ENCODE measurements around the gene ANKRD6. TPM values are rescaled to one million over a fixed set of nuclear protein-coding genes. Genes with fewer than 3 reads are reported as not detected.

ANKRD6 gene
- total RNA-seq, 1 donor from 2014 or later: 13.5 TPM

DNA sequence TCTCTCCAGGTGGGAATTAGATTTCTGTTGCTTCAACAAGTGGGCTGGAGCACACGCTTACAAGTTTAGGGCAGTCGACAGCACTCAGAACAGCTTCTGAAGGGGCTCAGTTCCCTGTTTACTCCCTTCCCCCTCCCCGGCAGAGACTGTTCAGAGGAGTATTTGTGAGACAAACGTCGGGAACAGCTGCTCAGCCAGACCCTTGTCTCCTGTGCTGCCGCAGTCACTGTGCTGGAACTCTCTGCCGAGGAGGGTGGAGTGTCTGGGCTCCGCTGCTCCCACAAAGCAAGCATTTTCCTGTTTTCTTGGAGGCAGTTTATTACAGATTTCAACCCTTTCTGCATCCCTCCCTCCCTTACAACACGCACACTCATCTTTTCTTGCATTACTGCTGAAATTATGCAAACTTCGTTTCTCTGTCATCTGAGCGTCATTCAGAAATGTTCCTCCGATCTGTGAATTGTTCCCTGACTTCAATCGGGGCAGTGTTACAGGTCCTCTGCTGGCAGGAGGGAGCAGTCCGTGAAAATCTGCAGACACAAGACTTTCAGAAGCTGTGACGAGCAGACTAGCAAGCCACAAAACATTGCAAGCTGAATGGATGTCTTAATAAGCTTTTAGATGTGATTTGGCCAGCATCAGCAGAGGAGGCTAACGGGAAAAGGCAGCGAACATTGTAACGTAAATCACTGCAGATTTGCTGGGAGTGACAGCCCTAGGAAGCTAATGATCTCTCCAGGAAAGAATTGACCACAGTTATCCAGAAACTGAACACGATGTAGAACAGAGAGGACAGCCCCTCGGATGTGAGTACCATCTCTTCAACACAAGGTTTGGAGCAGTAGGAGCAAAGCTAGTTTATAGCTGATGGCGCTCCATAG lies 129.4 kb downstream of the ANKRD6 start:
- H3K4me2 ChIP-seq (ENCODE audit: low read length): peak overlapping the region; percentile 75
- peak overlapping the region; percentile 61 for H3K4me3 Mint-ChIP-seq (ENCODE audit: unreplicated experiment)
- H3K36me3 ChIP-seq (ENCODE audit: insufficient read depth, low read length): no peaks in the 10 kb centered on the region
- peaks cover under 1% of the 10 kb centered on the region for H3K9me3 Mint-ChIP-seq (ENCODE audit: unreplicated experiment)
- TF ChIP-seq CTCF (IDR thresholded peaks at IDR 0.05; ENCODE audit: insufficient read depth, low read depth, low read length) (peak; percentile 4), EZH2 (IDR thresholded peaks at IDR 0.05; ENCODE audit: insufficient read depth, low read length) (no peak)
- no peak overlapping the region for H3K9ac ChIP-seq (ENCODE audit: low read length)
- H3K4me1 Mint-ChIP-seq (ENCODE audit: low read depth, unreplicated experiment): peaks cover 55% of the 10 kb centered on the region
- no peaks in the 10 kb centered on the region for H3K27me3 Mint-ChIP-seq (ENCODE audit: low read depth, unreplicated experiment)
- H3K4me3 ChIP-seq (ENCODE audit: insufficient read depth, low read depth, low read length): no peak overlapping the region
- H3K79me2 ChIP-seq (ENCODE audit: insufficient read depth, low read length): no peaks in the 10 kb centered on the region
- H3K27ac Mint-ChIP-seq (ENCODE audit: unreplicated experiment): no peak overlapping the region
- peaks cover 28% of the 10 kb centered on the region for H3K27me3 ChIP-seq (ENCODE audit: insufficient read depth, low read length)
- H3K4me1 ChIP-seq (ENCODE audit: insufficient read depth, low read length): peaks cover 10% of the 10 kb centered on the region
- H3K9me3 ChIP-seq (ENCODE audit: insufficient read depth, low read depth, low read length): no peaks in the 10 kb centered on the region
- FAIRE-seq (no peak), DNase-seq (ENCODE audit: low read depth) (no peak)
- peaks cover 2% of the 10 kb centered on the region for H3K36me3 Mint-ChIP-seq (ENCODE audit: low read depth, unreplicated experiment)
- H3K27ac ChIP-seq (ENCODE audit: low read depth, low read length): no peak overlapping the region
- peaks cover 6% of the 10 kb centered on the region for H4K20me1 ChIP-seq (ENCODE audit: insufficient read depth, low read length)
- H2AFZ ChIP-seq (ENCODE audit: low read depth, low read length): no peak overlapping the region

DNA sequence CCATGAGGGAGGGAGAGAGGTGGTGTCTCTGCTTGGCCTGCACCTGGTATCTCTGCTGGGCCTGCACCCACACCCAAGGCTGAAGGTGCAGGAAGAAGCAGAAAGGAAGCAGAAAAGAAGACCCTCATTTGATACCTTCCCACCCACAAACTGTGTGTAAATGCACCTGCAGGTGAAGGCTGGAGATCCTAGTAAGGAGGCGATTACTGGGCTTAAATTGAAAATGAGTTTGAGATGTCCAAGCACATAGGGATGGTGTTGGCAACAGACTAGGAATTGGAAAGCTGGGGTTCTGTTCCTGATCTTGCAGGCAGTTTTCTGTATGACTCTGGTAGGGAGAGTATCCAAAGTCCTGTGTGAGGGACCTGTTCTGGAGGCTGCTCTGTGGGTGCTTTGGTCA lies 130.9 kb downstream of the ANKRD6 start:
- no peaks in the 10 kb centered on the region for H3K27me3 Mint-ChIP-seq (ENCODE audit: low read depth, unreplicated experiment)
- Histone ChIP-seq H3K4me1 (ENCODE audit: insufficient read depth, low read length) (peaks cover 10% of the 10 kb centered on the region), H3K27ac (ENCODE audit: low read depth, low read length) (no peak overlapping the region), H3K4me2 (ENCODE audit: low read length) (no peak overlapping the region), H3K4me3 (ENCODE audit: insufficient read depth, low read depth, low read length) (no peak overlapping the region), H4K20me1 (ENCODE audit: insufficient read depth, low read length) (peaks cover 6% of the 10 kb centered on the region), H3K36me3 (ENCODE audit: insufficient read depth, low read length) (no peaks in the 10 kb centered on the region), H3K27me3 (ENCODE audit: insufficient read depth, low read length) (peaks cover 29% of the 10 kb centered on the region), H2AFZ (ENCODE audit: low read depth, low read length) (no peak overlapping the region), H3K79me2 (ENCODE audit: insufficient read depth, low read length) (no peaks in the 10 kb centered on the region), H3K9me3 (ENCODE audit: insufficient read depth, low read depth, low read length) (no peaks in the 10 kb centered on the region), H3K9ac (ENCODE audit: low read length) (no peak overlapping the region)
- TF ChIP-seq EZH2 (IDR thresholded peaks at IDR 0.05; ENCODE audit: insufficient read depth, low read length) (no peak), CTCF (IDR thresholded peaks at IDR 0.05; ENCODE audit: insufficient read depth, low read depth, low read length) (no peak)
- H3K9me3 Mint-ChIP-seq (ENCODE audit: unreplicated experiment): no peaks in the 10 kb centered on the region
- H3K27ac Mint-ChIP-seq (ENCODE audit: unreplicated experiment): no peak overlapping the region
- peak overlapping the region; percentile 66 for H3K4me3 Mint-ChIP-seq (ENCODE audit: unreplicated experiment)
- H3K4me1 Mint-ChIP-seq (ENCODE audit: low read depth, unreplicated experiment): peaks cover 55% of the 10 kb centered on the region
- peaks cover 2% of the 10 kb centered on the region for H3K36me3 Mint-ChIP-seq (ENCODE audit: low read depth, unreplicated experiment)
- no peak for FAIRE-seq
- DNase-seq (ENCODE audit: low read depth): no peak

Measured in astrocyte (in vitro differentiated cells and primary cell).